NB4 (cell line): ENCODE measurements around the gene SLC7A9.

Experiments
- MYC ChIP-seq: IDR thresholded peaks from 2 replicates; pipeline ENCODE4 v1.6.1; 2011; ENCODE audit warnings: low read depth, low read length
- TF ChIP-seq, protein P1 (sequence below): IDR thresholded peaks from one replicate; pipeline ENCODE4 v1.5.1; 2012; ENCODE audit warnings: low read depth, low read length

DNA sequence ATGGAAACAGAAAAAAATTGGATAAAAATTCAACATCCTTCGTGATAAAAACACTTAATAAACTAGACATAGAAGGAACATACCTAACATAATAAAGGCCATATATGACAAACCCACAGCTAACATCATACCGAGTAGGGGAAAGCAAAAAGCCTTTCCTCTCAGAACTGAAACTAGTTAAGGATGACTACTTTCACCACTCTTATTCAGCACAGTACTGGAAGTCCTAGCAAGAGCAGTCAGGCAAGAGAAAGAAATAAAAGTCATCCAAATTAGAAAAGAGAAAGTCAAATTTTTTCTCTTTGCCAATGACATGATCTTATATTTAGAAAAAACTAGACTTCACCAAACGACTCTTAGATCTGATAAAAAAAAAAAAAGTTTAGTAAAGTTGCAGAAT, 25.8 kb upstream of the SLC7A9 start:
- TF ChIP-seq, protein P1, sequence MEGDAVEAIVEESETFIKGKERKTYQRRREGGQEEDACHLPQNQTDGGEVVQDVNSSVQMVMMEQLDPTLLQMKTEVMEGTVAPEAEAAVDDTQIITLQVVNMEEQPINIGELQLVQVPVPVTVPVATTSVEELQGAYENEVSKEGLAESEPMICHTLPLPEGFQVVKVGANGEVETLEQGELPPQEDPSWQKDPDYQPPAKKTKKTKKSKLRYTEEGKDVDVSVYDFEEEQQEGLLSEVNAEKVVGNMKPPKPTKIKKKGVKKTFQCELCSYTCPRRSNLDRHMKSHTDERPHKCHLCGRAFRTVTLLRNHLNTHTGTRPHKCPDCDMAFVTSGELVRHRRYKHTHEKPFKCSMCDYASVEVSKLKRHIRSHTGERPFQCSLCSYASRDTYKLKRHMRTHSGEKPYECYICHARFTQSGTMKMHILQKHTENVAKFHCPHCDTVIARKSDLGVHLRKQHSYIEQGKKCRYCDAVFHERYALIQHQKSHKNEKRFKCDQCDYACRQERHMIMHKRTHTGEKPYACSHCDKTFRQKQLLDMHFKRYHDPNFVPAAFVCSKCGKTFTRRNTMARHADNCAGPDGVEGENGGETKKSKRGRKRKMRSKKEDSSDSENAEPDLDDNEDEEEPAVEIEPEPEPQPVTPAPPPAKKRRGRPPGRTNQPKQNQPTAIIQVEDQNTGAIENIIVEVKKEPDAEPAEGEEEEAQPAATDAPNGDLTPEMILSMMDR, result no peak
- no peak for TF ChIP-seq MYC
